ENCODE results near the gene DLK1.

GRCh38 chr14:100710826-100711462 is 15.7 kb upstream of the DLK1 start:
- TF ChIP-seq RELA (CRISPR knock-in tag; IDR thresholded peaks at IDR 0.05; ENCODE audit: borderline replicate concordance) (no peak), ZNF138 (CRISPR knock-in tag; conservative IDR thresholded peaks at IDR 0.05) (no peak)
